HEK293 (cell line): ENCODE data around the gene GPATCH3.
A peak's percentile ranks its signal among the peaks of the same experiment; 100 is the strongest.

Experiments
- GLI4 ChIP-seq: fragments of 450-650 bp; formaldehyde crosslinking; IDR thresholded peaks from 2 replicates; pipeline ENCODE4 v1.5.1; 2016; ENCODE audit warnings: missing biosample characterization, missing genetic modification characterization
- KLF10 ChIP-seq: fragments of 450-650 bp; IDR thresholded peaks from 2 replicates; pipeline ENCODE4 v1.5.1; 2018; ENCODE audit warnings: missing biosample characterization, mild to moderate bottlenecking, missing genetic modification characterization
- KLF9 ChIP-seq: fragments of 450-650 bp; formaldehyde crosslinking; IDR thresholded peaks from 2 replicates; pipeline ENCODE4 v1.5.1; 2016; ENCODE audit warnings: missing biosample characterization, missing genetic modification characterization, low read depth
- PRDM10 ChIP-seq: fragments of 450-650 bp; formaldehyde crosslinking; IDR thresholded peaks from 2 replicates; pipeline ENCODE4 v1.5.1; 2016; ENCODE audit warnings: missing biosample characterization, missing genetic modification characterization
- TRIM28 ChIP-seq: IDR thresholded peaks from 2 replicates; pipeline ENCODE4 v1.6.1; 2011; ENCODE audit warnings: low read length, control low read depth, borderline replicate concordance
- ZBTB20 ChIP-seq: fragments of 450-650 bp; formaldehyde crosslinking; IDR thresholded peaks from 2 replicates; pipeline ENCODE4 v1.5.1; 2016; ENCODE audit warnings: missing biosample characterization, missing genetic modification characterization
- ZBTB26 ChIP-seq: fragments of 450-650 bp; formaldehyde crosslinking; optimal IDR thresholded peaks from 2 replicates; pipeline ENCODE3; 2016; ENCODE audit warnings: missing biosample characterization, mild to moderate bottlenecking, missing genetic modification characterization
- ZBTB49 ChIP-seq: fragments of 450-650 bp; formaldehyde crosslinking; IDR thresholded peaks from 2 replicates; pipeline ENCODE4 v1.5.1; 2016; ENCODE audit warnings: missing biosample characterization, missing genetic modification characterization, low read depth
- ZBTB6 ChIP-seq: fragments of 450-650 bp; formaldehyde crosslinking; IDR thresholded peaks from 2 replicates; pipeline ENCODE4 v1.5.1; 2017; ENCODE audit warnings: missing biosample characterization, missing genetic modification characterization
- ZBTB7A ChIP-seq: fragments of 450-650 bp; formaldehyde crosslinking; IDR thresholded peaks from 2 replicates; pipeline ENCODE4 v1.5.1; 2016; ENCODE audit warnings: low read depth, missing biosample characterization, missing genetic modification characterization
- ZNF132 ChIP-seq: fragments of 450-650 bp; formaldehyde crosslinking; IDR thresholded peaks from 2 replicates; pipeline ENCODE4 v1.5.1; 2017; ENCODE audit warnings: missing biosample characterization, missing genetic modification characterization, borderline replicate concordance
- ZNF146 ChIP-seq: fragments of 450-650 bp; formaldehyde crosslinking; IDR thresholded peaks from 2 replicates; pipeline ENCODE4 v1.5.1; 2016; ENCODE audit warnings: missing biosample characterization, missing genetic modification characterization
- ZNF175 ChIP-seq: fragments of 450-650 bp; formaldehyde crosslinking; IDR thresholded peaks from 2 replicates; pipeline ENCODE4 v1.5.1; 2016; ENCODE audit warnings: missing biosample characterization, missing genetic modification characterization
- ZNF274 ChIP-seq, 2 experiments: fragments of 200-500 bp in 1 of 2; fragments of 450-650 bp in 1 of 2; sonication (Bioruptor generic) in 1 of 2; formaldehyde crosslinking in 1 of 2; IDR thresholded peaks; 2 replicates each; pipeline versions ENCODE4 v1.5.1 to v1.6.1; 2014 to 2016; ENCODE audit warnings: borderline replicate concordance in 1 of 2, inconsistent platforms in 1 of 2, low read length in 1 of 2, missing biosample characterization in 1 of 2, missing genetic modification characterization in 1 of 2
- ZNF350 ChIP-seq: fragments of 450-650 bp; formaldehyde crosslinking; IDR thresholded peaks from 2 replicates; pipeline ENCODE4 v1.5.0; 2017; ENCODE audit warnings: missing biosample characterization, mild to moderate bottlenecking, missing genetic modification characterization
- ZNF391 ChIP-seq: fragments of 450-650 bp; formaldehyde crosslinking; IDR thresholded peaks from 2 replicates; pipeline ENCODE4 v1.5.1; 2016; ENCODE audit warnings: low read depth, missing biosample characterization, missing genetic modification characterization, borderline replicate concordance
- ZNF501 ChIP-seq: fragments of 450-650 bp; formaldehyde crosslinking; IDR thresholded peaks from 2 replicates; pipeline ENCODE4 v1.5.1; 2016; ENCODE audit warnings: missing biosample characterization, missing genetic modification characterization
- ZNF510 ChIP-seq: fragments of 450-650 bp; formaldehyde crosslinking; IDR thresholded peaks from 2 replicates; pipeline ENCODE4 v1.5.1; 2018; ENCODE audit warnings: mild to moderate bottlenecking, missing genetic modification characterization, missing biosample characterization; ENCODE audit not compliant: insufficient replicate concordance
- ZNF513 ChIP-seq: fragments of 450-650 bp; IDR thresholded peaks from 2 replicates; pipeline ENCODE4 v1.5.1; 2018; ENCODE audit warnings: missing biosample characterization, missing genetic modification characterization
- ZNF600 ChIP-seq: fragments of 450-650 bp; formaldehyde crosslinking; IDR thresholded peaks from 2 replicates; pipeline ENCODE4 v1.5.1; 2016; ENCODE audit warnings: missing biosample characterization, missing genetic modification characterization
- ZNF629 ChIP-seq: fragments of 450-650 bp; formaldehyde crosslinking; IDR thresholded peaks from 2 replicates; pipeline ENCODE4 v1.5.1; 2017; ENCODE audit warnings: missing biosample characterization, missing genetic modification characterization
- ZNF658 ChIP-seq: fragments of 450-650 bp; formaldehyde crosslinking; IDR thresholded peaks from 2 replicates; pipeline ENCODE4; 2016; ENCODE audit warnings: missing biosample characterization, missing genetic modification characterization
- ZNF692 ChIP-seq: fragments of 450-650 bp; formaldehyde crosslinking; IDR thresholded peaks from 2 replicates; pipeline ENCODE4 v1.5.1; 2016; ENCODE audit warnings: missing biosample characterization, missing genetic modification characterization
- ZNF707 ChIP-seq: fragments of 450-650 bp; formaldehyde crosslinking; IDR thresholded peaks from 2 replicates; pipeline ENCODE4 v1.5.1; 2016; ENCODE audit warnings: missing biosample characterization, missing genetic modification characterization
- ZSCAN18 ChIP-seq: fragments of 450-650 bp; formaldehyde crosslinking; IDR thresholded peaks from 2 replicates; pipeline ENCODE4 v1.5.1; 2016; ENCODE audit warnings: missing biosample characterization, missing genetic modification characterization

Gene GPATCH3

GRCh38 chr1:26889551-26890466, 10.5 kb downstream of the GPATCH3 start, which contains the start of gene GPN2 (continued):
- TF ChIP-seq TRIM28 (0 out of 2 replicates have a peak, but pooled peaks have one; percentile 23), GLI4 (tag by site-specific recombination) (no peak), ZNF391 (tag by site-specific recombination) (peak; percentile 62; the same call in 1 of the 2 replicates), ZBTB49 (tag by site-specific recombination) (no peak), ZNF501 (tag by site-specific recombination) (peak; percentile 97), ZNF600 (tag by site-specific recombination) (peak; percentile 73; the same call in 1 of the 2 replicates), ZNF350 (tag by site-specific recombination) (no peak), ZNF629 (peak; percentile 78), KLF9 (tag by site-specific recombination) (peak; percentile 65), ZBTB7A (tag by site-specific recombination) (peak; percentile 80), ZBTB26 (peak; percentile 69), PRDM10 (tag by site-specific recombination) (peak; percentile 66), ZNF513 (tag by site-specific recombination) (no peak), ZNF510 (tag by site-specific recombination) (no peak), ZNF146 (tag by site-specific recombination) (peak; percentile 27; the same call in 1 of the 2 replicates), ZBTB20 (tag by site-specific recombination) (peak; percentile 64; the same call in 1 of the 2 replicates), KLF10 (tag by site-specific recombination) (no peak), ZSCAN18 (no peak), ZBTB6 (tag by site-specific recombination) (no peak), ZNF132 (tag by site-specific recombination) (no peak), ZNF692 (tag by site-specific recombination) (peak; percentile 30; the same call in 1 of the 2 replicates), ZNF658 (tag by site-specific recombination) (no peak), ZNF707 (tag by site-specific recombination) (no peak), ZNF175 (tag by site-specific recombination) (no peak), ZNF274 (IDR thresholded peaks at IDR 0.05; ENCODE audit: low read length) (no peak), ZNF274 (tag by site-specific recombination; IDR thresholded peaks at IDR 0.05; ENCODE audit: borderline replicate concordance) (no peak)
